Vagina (tissue), 2 donors: ENCODE data around the gene NKIRAS1.

Experiments
- CTCF ChIP-seq, 3 experiments: fragments of 450-650 bp in 2 of 3; fragments of 200-600 bp in 1 of 3; sonication (generic) in 1 of 3; IDR thresholded peaks; one replicate each; pipeline ENCODE4 v1.5.1; 2017 to 2019; ENCODE audit warnings: antibody characterized with exemption in 3 of 3, mild to moderate bottlenecking in 2 of 3, moderate library complexity in 2 of 3
- POLR2A ChIP-seq, 2 donors: fragments of 450-650 bp; IDR thresholded peaks; one replicate each; pipeline ENCODE4 v1.6.1; 2017; ENCODE audit warnings: antibody characterized with exemption in 2 of 2, mild to moderate bottlenecking in 2 of 2, moderate library complexity in 2 of 2
- POLR2AphosphoS5 ChIP-seq, 2 donors: sonication (generic); formaldehyde crosslinking; IDR thresholded peaks; one replicate each; pipeline ENCODE4 v1.9.0; 2017; ENCODE audit warnings: antibody characterized with exemption in 2 of 2, mild to moderate bottlenecking in 2 of 2, low read depth in 1 of 2; ENCODE audit not compliant: insufficient read depth in 1 of 2

GRCh38 chr3:23923786-23924185 lies 7.0 kb upstream of the NKIRAS1 start:
- TF ChIP-seq POLR2A (IDR thresholded peaks at IDR 0.05), result no peak
- no peak for TF ChIP-seq CTCF (IDR thresholded peaks at IDR 0.05)
- TF ChIP-seq POLR2AphosphoS5 (IDR thresholded peaks at IDR 0.05; ENCODE audit: insufficient read depth in 1 of 2, low read depth in 1 of 2), result no peak
